ENCODE measurements around the gene OTUB1. TPM values are rescaled to one million over a fixed set of nuclear protein-coding genes. Genes with fewer than 3 reads are reported as not detected.
A peak's percentile ranks its signal among the peaks of the same experiment; 100 is the strongest.

Gene OTUB1
- total RNA-seq, 4 donors from 2014 or later, result 35.0 to 86.7 (median 50.4) TPM

GRCh38 chr11:63940786-63941185 is 45.5 kb upstream of the OTUB1 start:
- H3K27ac ChIP-seq, result no peak overlapping the region
- H3K9me3 ChIP-seq, result no peaks in the 10 kb centered on the region
- DNase-seq (ENCODE audit: low spot score in 2 of 2), result no peak
- peaks cover 0 to 33% (median 10%) of the 10 kb centered on the region in 4 donors for H3K4me1 ChIP-seq
- WGBS, 2 donors, result 83 to 85% methylated on average over 6 of the region's 6 CpGs
- TF ChIP-seq POLR2A (IDR thresholded peaks at IDR 0.05), result no peak
- TF ChIP-seq EP300 (IDR thresholded peaks at IDR 0.05), result no peak
- TF ChIP-seq CTCF (IDR thresholded peaks at IDR 0.05), result no peak
- no peaks in the 10 kb centered on the region for H3K36me3 ChIP-seq
- H3K4me3 ChIP-seq, result no peak overlapping the region
- no peaks in the 10 kb centered on the region for H3K27me3 ChIP-seq

GRCh38 chr11:63941901-63942300 is 44.3 kb upstream of the OTUB1 start:
- H3K27me3 ChIP-seq, result no peaks in the 10 kb centered on the region
- WGBS, 2 donors, result 81 to 83% methylated on average over 4 of the region's 4 CpGs

GRCh38 chr11:63942803-63943202 is 43.4 kb upstream of the OTUB1 start:
- peaks cover 0 to 33% (median 10%) of the 10 kb centered on the region in 4 donors for H3K4me1 ChIP-seq
- TF ChIP-seq CTCF (IDR thresholded peaks at IDR 0.05) (no peak), POLR2A (IDR thresholded peaks at IDR 0.05) (no peak), EP300 (IDR thresholded peaks at IDR 0.05) (no peak)
- no peaks in the 10 kb centered on the region for H3K9me3 ChIP-seq
- DNase-seq (ENCODE audit: low spot score in 2 of 2), result no peak
- H3K36me3 ChIP-seq, result peaks cover 0 to 11% (median 0%) of the 10 kb centered on the region in 3 donors
- H3K27me3 ChIP-seq, result no peaks in the 10 kb centered on the region
- no peak overlapping the region for H3K4me3 ChIP-seq
- H3K27ac ChIP-seq, result no peak overlapping the region
- WGBS, 2 donors, result 84 to 97% methylated on average over 3 of the region's 3 CpGs

More at GRCh38 chr11:63941901-63942300, 44.3 kb upstream of the OTUB1 start:
- DNase-seq (ENCODE audit: low spot score in 2 of 2), result no peak
- Histone ChIP-seq H3K36me3 (peaks cover 0 to 4% (median 0%) of the 10 kb centered on the region in 3 donors), H3K4me3 (no peak overlapping the region), H3K4me1 (peaks cover 0 to 33% (median 10%) of the 10 kb centered on the region in 4 donors), H3K27ac (no peak overlapping the region), H3K9me3 (no peaks in the 10 kb centered on the region)
- TF ChIP-seq POLR2A (IDR thresholded peaks at IDR 0.05) (no peak), CTCF (IDR thresholded peaks at IDR 0.05) (no peak), EP300 (IDR thresholded peaks at IDR 0.05) (no peak)

DNA sequence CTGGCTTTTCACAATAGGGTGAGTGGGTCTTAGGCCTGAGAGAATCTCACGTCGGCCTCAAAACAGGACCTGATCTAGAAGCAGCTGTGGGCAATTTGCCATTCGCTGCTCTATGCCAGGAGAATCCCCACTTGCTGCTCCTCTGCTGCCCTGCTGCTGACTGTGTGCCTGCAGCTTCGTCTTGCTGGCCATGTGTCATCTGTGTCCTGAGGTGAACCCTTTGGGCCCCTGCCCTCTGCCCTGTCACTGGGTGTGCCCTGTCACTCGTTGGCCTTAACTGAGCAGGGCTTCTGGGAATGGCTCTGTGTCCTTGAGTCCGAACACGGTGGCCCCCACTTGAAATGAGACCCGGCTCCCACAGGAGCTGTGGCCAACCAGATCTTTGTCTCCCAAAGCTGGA is 41.3 kb upstream of the OTUB1 start:
- WGBS, 2 donors, result 43 to 45% methylated on average over 8 of the region's 8 CpGs
- TF ChIP-seq CTCF (IDR thresholded peaks at IDR 0.05) (no peak), EP300 (IDR thresholded peaks at IDR 0.05) (no peak), POLR2A (IDR thresholded peaks at IDR 0.05) (no peak)
- Histone ChIP-seq H3K4me3 (no peak overlapping the region), H3K27me3 (no peaks in the 10 kb centered on the region), H3K36me3 (peaks cover 0 to 24% (median 0%) of the 10 kb centered on the region in 3 donors), H3K9me3 (no peaks in the 10 kb centered on the region), H3K27ac (peak overlapping the region in 3 of 4 donors; percentile 26 to 54 (median 49)), H3K4me1 (peaks cover 0 to 18% (median 5%) of the 10 kb centered on the region in 4 donors)
- DNase-seq (ENCODE audit: low spot score in 2 of 2), result no peak

GRCh38 chr11:63945477-63946163 is 40.6 kb upstream of the OTUB1 start:
- peak; percentile 57 to 77 for DNase-seq (ENCODE audit: low spot score in 2 of 2)
- 32 to 35% methylated on average over 14 of the region's 14 CpGs for WGBS, 2 donors
- H3K9me3 ChIP-seq, result no peaks in the 10 kb centered on the region
- H3K27ac ChIP-seq, result peak overlapping the region in 3 of 4 donors; percentile 26 to 54 (median 49)
- H3K4me1 ChIP-seq, result peaks cover 0 to 12% (median 5%) of the 10 kb centered on the region in 4 donors
- peak overlapping the region in 3 of 4 donors; percentile 12 to 31 (median 20) for H3K4me3 ChIP-seq
- H3K27me3 ChIP-seq, result no peaks in the 10 kb centered on the region
- peaks cover 0 to 24% (median 0%) of the 10 kb centered on the region in 3 donors for H3K36me3 ChIP-seq
- TF ChIP-seq CTCF (IDR thresholded peaks at IDR 0.05) (peak; percentile 63 to 93 (median 72)), EP300 (IDR thresholded peaks at IDR 0.05) (peak in 1 of 2 donors; percentile 34), POLR2A (IDR thresholded peaks at IDR 0.05) (no peak)

Measured in tibial nerve (tissue), 4 donors.